Parietal lobe (tissue), 1 donor: Measurements from ENCODE around the gene SCN10A. TPM values are rescaled to one million over a fixed set of nuclear protein-coding genes. Genes with fewer than 3 reads are reported as not detected.

Experiments used
- total RNA-seq: library from RNA; depleted of rRNA; stranded (reverse); fragments of >200 nt; gene quantifications from one replicate; pipeline ENCODE4 v1.2.3, GENCODE V29; 2014

SCN10A gene
- total RNA-seq: not detected

DNA sequence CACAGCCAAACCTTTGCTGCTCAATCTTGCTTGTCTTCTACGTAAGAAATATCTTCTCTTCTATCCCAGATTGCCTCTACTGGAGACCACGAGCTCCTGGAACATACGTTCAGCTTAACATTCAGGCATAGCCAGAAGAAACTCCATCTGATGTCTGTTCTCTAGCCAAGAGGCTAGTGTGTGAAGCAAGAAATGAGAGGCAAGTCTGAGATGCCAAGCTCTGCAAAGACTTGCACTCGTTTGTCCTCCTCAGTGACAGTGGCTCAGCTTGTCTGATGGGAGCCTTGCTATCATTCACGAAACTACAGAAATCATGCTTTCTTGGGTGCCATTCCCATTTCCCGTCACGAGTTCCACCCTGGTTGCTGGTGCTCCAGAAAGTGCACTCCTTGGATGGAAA is at the start of gene SCN10A:
TSS of gene SCN10A (minus strand) at position 192 of the 400 bp plus-strand sequence. CDS start 22,207 bp downstream, outside the sequence.

DNA sequence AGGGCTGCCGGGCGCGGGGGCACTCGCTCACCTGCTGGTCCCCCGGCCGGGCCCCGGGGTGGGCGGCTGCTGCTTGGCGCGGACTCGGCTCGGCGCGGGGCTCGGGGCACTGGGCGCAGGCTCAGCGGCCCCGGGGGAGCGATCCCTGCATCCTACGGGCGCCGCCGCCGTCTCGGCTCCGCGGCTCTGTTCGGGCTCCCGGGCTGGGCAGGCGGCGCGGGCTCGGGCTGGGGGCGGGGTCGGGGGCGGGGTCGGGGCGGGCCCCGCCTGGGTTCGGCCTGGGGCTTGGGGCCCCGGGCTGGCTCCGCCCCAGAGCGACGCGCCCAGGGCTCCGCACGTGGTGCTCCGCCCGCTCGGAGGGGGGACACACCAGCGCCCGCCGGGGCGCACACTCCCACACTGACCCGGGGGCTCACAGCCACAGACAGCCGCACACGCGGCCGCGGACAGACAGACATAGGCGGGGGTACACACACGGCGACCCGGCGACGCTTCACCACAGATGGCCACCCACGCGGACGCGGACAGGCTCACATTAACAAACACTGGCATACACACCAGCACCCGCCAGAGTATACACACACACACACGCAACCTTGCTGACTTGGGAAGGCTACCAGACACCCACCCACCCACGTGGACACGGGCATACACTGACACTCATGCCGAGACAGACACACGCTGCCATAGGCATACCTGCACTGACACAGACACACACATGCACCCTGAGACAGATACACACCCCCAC is 166.3 kb downstream of the SCN10A start, which contains the start of gene SCN5A:
TSS of gene SCN5A (minus strand) at position 188 of the 748 bp plus-strand sequence. CDS start 16,380 bp downstream, outside the sequence.

Other genes with a start within 250 kb of the SCN10A start
- gene SCN5A, start 166.5 kb downstream of the SCN10A start, total RNA-seq: 1.3 TPM
- 0.63 TPM for gene SCN11A, start 235.7 kb upstream of the SCN10A start, total RNA-seq
- 87.3 TPM for gene WDR48, start 235.8 kb upstream of the SCN10A start, total RNA-seq